GM19438 (cell line): ENCODE data around the gene SCYL1.

Source experiments
- ATAC-seq: cut with Tn5 transposase; IDR thresholded peaks from one replicate; pipeline ENCODE4 v1.9.1; 2021; ENCODE audit warnings: low read depth; ENCODE audit not compliant: unreplicated experiment

The SCYL1 gene

DNA sequence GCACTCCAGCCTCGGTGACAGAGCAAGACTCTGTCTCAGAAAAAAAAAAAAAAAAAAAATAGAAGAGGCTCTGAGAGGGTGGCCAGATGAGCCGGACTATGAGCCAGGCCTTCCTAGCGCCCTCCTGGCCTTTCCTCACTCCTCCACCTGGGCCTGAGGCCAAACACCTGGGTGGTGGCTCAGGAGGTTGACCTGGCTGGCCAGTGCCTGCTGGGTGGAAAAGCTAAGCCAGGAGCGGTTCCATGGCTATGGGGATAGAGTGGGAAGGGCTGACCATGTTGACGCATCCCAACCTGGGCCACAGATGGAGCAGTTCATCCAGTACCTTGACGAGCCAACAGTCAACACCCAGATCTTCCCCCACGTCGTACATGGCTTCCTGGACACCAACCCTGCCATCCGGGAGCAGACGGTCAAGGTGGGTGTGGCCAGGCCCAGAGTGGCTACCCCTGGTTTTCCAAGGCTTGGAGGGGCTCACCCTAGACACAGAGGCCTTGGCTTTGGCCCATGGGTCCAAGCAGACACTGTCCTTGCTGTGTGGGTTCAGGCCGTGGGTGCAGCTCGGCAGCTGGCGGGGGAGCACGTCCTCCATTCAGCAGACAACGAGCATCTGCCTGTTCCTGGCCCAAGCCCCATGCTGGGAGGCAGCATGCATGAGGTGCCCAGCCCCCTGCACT lies 7.6 kb downstream of the SCYL1 start:
- no peak for ATAC-seq

- ATAC-seq = no peak
These were observed 10.2 kb downstream of the SCYL1 start for GRCh38 chr11:65535102-65535501.

DNA sequence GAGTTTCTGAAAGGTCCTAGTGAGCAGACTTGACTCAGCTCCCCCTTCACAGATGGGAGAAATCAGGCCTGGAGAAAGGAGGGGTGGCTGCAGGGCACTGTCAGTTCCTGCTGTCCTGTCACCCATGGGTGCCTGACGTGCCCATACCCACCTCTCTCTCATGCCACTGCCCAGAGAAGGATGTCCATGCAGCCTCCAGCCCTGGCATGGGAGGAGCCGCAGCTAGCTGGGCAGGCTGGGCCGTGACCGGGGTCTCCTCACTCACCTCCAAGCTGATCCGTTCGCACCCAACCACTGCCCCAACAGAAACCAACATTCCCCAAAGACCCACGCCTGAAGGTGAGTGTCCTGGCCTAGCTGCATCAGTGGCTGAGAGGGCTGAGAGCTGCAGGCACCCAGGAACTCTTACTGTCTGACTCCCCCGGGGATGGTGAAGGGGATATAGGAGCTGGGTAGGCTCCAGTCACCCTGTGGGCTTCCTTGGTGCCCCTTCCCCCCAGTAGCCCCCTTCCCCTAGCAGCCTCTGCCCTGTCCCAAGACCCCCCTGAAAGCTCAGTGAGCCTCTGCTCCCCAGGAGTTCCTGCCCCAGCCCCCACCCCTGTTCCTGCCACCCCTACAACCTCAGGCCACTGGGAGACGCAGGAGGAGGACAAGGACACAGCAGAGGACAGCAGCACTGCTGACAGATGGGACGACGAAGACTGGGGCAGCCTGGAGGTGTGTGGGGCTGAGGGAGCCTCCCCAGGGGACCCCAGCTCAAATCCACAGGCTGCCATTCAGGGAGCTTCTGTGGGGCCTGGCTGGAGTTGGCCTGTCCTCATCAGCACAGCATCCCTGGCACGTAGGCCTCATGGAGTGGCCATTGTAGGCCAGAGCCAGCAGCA lies 11.8 kb downstream of the SCYL1 start:
- ATAC-seq = no peak

- ATAC-seq = no peak
These were observed 12.4 kb downstream of the SCYL1 start for GRCh38 chr11:65537296-65537597.

DNA sequence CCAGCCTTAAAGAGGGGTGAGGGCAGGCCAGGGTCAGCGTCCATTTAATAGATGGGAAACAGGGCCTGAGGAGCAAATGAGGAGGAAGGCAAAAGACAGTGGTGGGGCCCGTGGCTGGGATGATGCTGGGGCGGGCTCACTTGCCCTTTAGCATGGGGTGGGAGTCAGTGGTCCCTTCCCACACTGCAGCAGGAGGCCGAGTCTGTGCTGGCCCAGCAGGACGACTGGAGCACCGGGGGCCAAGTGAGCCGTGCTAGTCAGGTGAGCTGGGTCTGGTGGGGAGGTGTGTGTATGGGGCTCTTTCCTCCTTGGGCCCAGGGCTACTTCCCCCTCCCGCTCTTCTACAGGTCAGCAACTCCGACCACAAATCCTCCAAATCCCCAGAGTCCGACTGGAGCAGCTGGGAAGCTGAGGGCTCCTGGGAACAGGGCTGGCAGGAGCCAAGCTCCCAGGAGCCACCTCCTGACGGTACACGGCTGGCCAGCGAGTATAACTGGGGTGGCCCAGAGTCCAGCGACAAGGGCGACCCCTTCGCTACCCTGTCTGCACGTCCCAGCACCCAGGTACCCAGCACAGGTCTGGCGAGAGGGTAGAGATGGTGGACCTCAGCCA lies 12.8 kb downstream of the SCYL1 start:
- no peak for ATAC-seq

DNA sequence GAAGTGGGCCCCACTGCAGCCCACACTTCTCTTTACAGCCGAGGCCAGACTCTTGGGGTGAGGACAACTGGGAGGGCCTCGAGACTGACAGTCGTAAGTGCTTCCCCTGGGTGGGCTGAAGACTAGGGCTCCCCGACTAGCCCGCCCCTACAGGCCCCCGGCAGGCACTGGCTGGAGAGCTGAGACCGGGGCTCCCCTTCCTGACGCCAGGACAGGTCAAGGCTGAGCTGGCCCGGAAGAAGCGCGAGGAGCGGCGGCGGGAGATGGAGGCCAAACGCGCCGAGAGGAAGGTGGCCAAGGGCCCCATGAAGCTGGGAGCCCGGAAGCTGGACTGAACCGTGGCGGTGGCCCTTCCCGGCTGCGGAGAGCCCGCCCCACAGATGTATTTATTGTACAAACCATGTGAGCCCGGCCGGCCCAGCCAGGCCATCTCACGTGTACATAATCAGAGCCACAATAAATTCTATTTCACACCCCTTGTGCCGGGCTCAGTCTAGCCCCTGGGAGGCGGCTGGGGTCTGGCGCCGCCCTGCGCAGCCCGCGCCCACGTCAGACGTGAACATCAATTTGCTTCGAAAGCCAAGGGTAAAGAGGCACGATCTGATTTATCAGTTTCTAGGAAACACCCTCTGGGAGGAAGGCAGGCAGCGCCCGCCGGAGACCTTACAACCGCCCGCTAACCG lies 13.5 kb downstream of the SCYL1 start:
- no peak for ATAC-seq

GRCh38 chr11:65538915-65539743 lies 14.2 kb downstream of the SCYL1 start:
- no peak for ATAC-seq

GRCh38 chr11:65539744-65540289 lies 14.9 kb downstream of the SCYL1 start:
- ATAC-seq = peak; percentile 28

DNA sequence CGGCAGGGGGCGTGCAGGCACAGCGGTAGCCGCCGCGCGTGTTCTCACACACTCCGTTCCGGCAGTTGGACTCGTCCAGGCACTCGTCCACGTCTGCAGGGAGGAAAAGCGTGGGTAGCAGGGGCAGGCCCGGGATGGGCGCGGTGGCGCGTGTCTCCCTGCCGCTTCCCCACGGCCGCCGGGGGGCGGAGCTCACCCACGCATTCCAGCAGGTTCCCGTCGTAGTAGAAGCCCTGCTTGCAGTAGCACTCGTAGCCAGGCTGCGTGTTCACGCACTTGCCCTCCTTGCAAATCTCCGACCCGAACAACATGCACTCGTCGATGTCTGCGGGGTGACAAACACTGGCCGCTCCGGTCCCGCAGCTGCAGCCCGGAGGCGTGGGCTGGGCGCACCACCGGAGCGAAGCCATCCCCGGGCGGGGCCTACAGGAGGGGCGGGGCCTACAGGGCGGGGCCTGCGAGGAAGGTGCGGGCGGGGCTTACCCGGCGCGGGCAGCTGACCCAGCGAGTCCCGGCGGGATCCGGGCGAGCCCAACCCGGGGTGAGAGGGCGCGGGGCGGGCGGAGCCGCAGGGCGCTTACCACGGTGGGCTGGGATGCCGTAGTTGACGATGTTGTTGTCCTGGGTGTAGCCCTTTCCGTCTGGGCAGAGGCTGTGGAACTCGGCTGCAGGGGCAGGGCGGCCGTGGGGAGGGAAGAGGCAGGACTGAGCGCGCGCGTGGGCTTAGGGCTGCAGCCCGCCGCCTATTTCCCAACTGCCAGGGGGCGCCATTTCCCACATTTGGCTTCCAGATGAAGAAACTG lies 15.6 kb downstream of the SCYL1 start:
- ATAC-seq = peak; percentile 63

DNA sequence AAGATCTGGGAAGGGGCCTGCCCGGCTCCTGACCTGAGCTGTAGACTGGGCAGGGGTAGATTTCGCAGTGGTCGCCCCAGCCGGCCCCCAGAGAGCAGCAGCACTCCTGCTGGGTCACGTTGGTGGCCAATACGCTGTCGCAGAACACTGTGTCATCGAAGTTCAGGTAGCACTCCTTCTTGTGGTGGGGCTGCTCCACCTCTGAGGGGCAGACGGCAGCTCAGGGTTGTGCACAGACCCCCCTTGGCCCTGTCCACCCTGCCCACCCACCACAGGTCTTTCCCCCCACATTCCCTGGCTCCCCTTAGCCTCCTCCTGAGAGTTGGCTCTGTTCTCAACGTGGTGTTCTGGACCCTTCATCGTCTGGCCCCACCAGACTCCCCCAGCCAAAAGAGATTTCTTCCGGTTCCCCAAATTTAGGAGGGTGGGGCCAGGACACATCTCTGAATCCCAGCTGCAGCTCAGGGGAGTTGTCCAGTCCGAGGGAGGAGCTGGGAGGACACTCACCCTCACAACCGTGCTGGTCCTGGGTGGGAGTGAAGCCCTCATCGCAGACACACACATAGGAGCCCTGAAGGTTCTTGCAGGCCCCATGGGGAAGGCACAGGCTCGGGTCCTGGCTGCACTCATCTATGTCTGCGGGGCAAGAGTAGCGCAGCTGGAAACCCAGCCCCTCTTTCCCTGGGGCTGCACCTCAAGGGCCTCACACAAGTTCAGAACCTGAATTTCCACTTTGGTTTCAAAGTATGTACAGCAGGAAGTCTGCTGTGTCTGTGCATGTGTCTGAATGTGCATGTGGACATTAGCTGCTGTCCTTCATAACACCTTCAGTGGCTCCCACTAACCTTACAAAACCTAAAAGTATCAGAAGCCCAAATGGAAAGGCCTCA lies 16.5 kb downstream of the SCYL1 start:
- ATAC-seq = no peak

- no peak for ATAC-seq
These were observed 18.0 kb downstream of the SCYL1 start for GRCh38 chr11:65542738-65543390.

DNA sequence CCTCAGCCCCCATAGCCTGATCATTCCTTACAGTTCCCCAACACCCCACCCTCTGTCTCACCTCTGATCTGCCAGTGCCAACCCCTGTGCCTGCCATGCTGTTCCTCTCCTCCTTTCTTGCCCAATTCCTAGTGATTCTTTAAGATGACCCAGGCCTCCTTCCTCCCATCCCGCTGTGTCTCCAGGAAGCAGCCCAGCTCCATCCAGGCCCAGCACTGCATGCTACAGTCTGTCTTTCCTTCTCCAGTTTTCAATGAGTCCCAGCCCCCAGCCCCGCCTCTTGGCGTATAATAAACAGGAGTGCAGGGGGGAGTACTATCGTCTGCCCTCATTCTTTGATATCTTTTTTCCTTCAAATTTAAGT lies 21.0 kb downstream of the SCYL1 start:
- ATAC-seq = no peak

DNA sequence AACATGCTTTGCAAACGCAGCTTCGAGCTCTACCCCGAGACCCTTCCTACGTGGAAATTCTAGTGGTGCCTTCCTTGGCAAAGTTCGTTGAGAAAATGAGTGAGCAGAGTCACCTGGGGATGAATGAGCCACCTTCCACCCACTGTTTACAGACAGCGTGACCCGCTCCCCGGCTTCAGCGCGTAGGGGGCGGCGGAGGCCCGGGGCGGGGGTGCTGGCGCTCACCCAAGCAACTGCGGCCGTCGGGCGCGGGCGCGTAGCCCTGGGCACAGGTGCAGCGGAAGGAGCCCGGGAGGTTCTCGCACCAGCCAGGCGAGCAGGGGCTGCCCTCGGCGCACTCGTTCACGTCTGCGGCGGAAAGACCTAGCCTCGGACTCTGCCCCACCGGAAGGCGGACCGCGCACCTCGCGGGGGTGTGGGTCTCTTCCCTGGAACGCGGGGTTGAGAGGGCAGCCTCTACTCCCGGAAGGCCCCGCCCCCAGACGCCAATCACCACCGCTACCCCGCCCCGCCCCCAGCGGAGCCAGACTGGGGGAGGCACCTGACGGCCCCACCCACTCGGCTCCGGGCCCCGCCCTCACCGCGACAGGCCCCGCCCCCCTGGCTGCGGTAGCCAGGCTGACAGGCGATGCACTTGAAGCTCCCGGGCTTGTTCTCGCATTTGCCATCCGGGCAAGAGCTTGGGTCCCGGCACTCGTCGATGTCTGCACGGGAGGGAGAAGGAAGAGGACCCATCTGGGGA lies 21.5 kb downstream of the SCYL1 start:
- ATAC-seq = peak; percentile 73

GRCh38 chr11:65547446-65548125 lies 22.7 kb downstream of the SCYL1 start:
- ATAC-seq = no peak

DNA sequence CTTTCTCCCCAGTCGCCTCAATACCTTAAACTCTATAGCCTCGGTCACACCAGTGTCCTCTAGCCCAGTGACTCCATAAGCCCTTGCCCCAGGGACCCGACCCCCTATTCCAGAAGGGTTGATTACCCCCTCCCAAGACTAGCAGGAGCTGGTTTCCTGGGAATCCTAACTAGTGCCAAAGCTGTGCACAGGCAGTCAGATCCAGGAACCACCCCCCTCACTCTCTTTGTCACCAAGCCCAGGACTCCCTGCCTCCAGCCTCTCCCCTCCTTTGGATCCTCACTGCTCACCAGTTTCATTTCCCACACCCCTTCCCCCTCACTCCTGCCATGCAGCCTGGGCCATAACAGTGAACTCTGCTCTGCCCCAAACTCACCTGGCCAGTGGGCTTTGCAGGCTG lies 23.5 kb downstream of the SCYL1 start:
- no peak for ATAC-seq

GRCh38 chr11:65549096-65549495 lies 24.2 kb downstream of the SCYL1 start:
- ATAC-seq = no peak
